GM12878 (cell line): Measurements from ENCODE around the gene HIC1. TPM values are rescaled to one million over a fixed set of nuclear protein-coding genes. Genes with fewer than 3 reads are reported as not detected.

Experiments used
- ATAC-seq: fragments of 200-7000 bp; cut with Tn5 transposase; 3 replicates; pipeline ENCODE4 v1.9.1; 2020; ENCODE audit warnings: mild to moderate bottlenecking, moderate library complexity
- BruUV-seq: library from RNA; stranded (reverse); fragments of 400-500 nt; replicated peaks from 2 replicates; lab custom pipeline; 2021; lab: Mats Ljungman, UMichigan
- CTCF ChIA-PET: fragments of 300-600 bp; sonication (Branson Sonifier 250); formaldehyde crosslinking; extraction: SDS; loops from one replicate; lab custom pipeline; 2021; ENCODE audit warnings: inconsistent platforms; lab: Yijun Ruan, JAX
- POLR2A ChIA-PET: fragments of 350-600 bp; formaldehyde crosslinking; extraction: SDS; loops from one replicate; lab custom pipeline; 2021; ENCODE audit warnings: inconsistent platforms; lab: Charles Lee
- RAD21 ChIA-PET: fragments of 300-600 bp; sonication (Branson Sonifier 250); formaldehyde crosslinking; loops from one replicate; lab custom pipeline; 2023; ENCODE audit warnings: antibody characterized with exemption; ENCODE audit not compliant: unreplicated experiment; lab: Charles Lee
- SMC1A ChIA-PET: fragments of 300-600 bp; sonication (Branson Sonifier 250); formaldehyde crosslinking; loops from one replicate; lab custom pipeline; 2023; ENCODE audit not compliant: unreplicated experiment, uncharacterized antibody; lab: Charles Lee
- DNase-seq: peaks from one replicate; pipeline ENCODE4 v3.0.0-alpha.2; 2011; ENCODE audit warnings: low read depth, low spot score
- FAIRE-seq: peaks from 3 replicates; lab custom pipeline; 2011; peaks lifted over from hg19 to GRCh38; lab: Jason Lieb, UNC
- H2AFZ ChIP-seq: 2 replicates; pipeline ENCODE4 v1.6.0; 2011; ENCODE audit warnings: low read depth, low read length, control low read depth; ENCODE audit not compliant: control insufficient read depth
- H3K27ac ChIP-seq: 2 replicates; pipeline ENCODE4 v1.5.1; 2011; ENCODE audit warnings: control low read depth; ENCODE audit not compliant: control insufficient read depth, insufficient read depth
- H3K27me3 ChIP-seq, 2 experiments: replicated peaks in 1 of 2; 2 replicates each; pipeline versions ENCODE4 v1.6.0 to v1.6.1; 2011; ENCODE audit warnings: low read length in 1 of 2; ENCODE audit not compliant: control insufficient read depth in 2 of 2, insufficient read depth in 2 of 2
- H3K36me3 ChIP-seq, 2 experiments: 2 replicates each; pipeline ENCODE4 v1.5.1; 2011; ENCODE audit warnings: low read length in 1 of 2; ENCODE audit not compliant: control insufficient read depth in 2 of 2, insufficient read depth in 2 of 2
- H3K4me1 ChIP-seq: 2 replicates; pipeline ENCODE4 v1.6.1; 2011; ENCODE audit warnings: mild to moderate bottlenecking, low read length, moderate library complexity, mixed read lengths; ENCODE audit not compliant: control insufficient read depth, insufficient read depth
- H3K4me2 ChIP-seq: 2 replicates; pipeline ENCODE4 v1.6.0; 2011; ENCODE audit warnings: control low read depth; ENCODE audit not compliant: control insufficient read depth, insufficient read depth
- H3K4me3 ChIP-seq: fragments of 200-600 bp; sonication (generic); 2 replicates; pipeline ENCODE4 v1.5.1; 2016
- H3K79me2 ChIP-seq: 2 replicates; pipeline ENCODE4 v1.6.0; 2011; ENCODE audit warnings: low read length; ENCODE audit not compliant: control insufficient read depth, insufficient read depth
- H3K9ac ChIP-seq: 2 replicates; pipeline ENCODE4 v1.8.0; 2011; ENCODE audit warnings: low read length, control low read depth, mixed read lengths; ENCODE audit not compliant: control insufficient read depth, insufficient read depth
- H3K9me3 ChIP-seq: replicated peaks from 3 replicates; pipeline ENCODE4 v1.5.1; 2011; ENCODE audit warnings: mild to moderate bottlenecking, low read length; ENCODE audit not compliant: control insufficient read depth, insufficient read depth
- H4K20me1 ChIP-seq: 2 replicates; pipeline ENCODE4 v1.6.0; 2011; ENCODE audit not compliant: control insufficient read depth, insufficient read depth
- BCL11A ChIP-seq: IDR thresholded peaks from 2 replicates; pipeline ENCODE4 v1.6.1; 2011; ENCODE audit warnings: low read depth, low read length
- BMI1 ChIP-seq: fragments of 450-650 bp; IDR thresholded peaks from 2 replicates; pipeline ENCODE4 v1.6.1; 2016; ENCODE audit warnings: mild to moderate bottlenecking, moderate library complexity, borderline replicate concordance
- E2F8 ChIP-seq: fragments of 450-650 bp; IDR thresholded peaks from 2 replicates; pipeline ENCODE4 v1.6.1; 2018; ENCODE audit warnings: mild to moderate bottlenecking, low read depth, moderate library complexity; ENCODE audit not compliant: partially characterized antibody
- EED ChIP-seq: sonication (generic); IDR thresholded peaks from 2 replicates; pipeline ENCODE4 v1.6.1; 2016; ENCODE audit warnings: antibody characterized with exemption, low read depth
- HCFC1 ChIP-seq: fragments of 150-350 bp; IDR thresholded peaks from 2 replicates; pipeline ENCODE4 v1.6.1; 2014; ENCODE audit warnings: low read length
- IKZF1 ChIP-seq: fragments of 450-650 bp; conservative IDR thresholded peaks from 2 replicates; pipeline ENCODE4 v1.6.1; 2017; ENCODE audit warnings: antibody characterized with exemption, mild to moderate bottlenecking
- IKZF2 ChIP-seq, 2 experiments: fragments of 450-650 bp; IDR thresholded peaks; 2 replicates each; pipeline ENCODE4 v1.6.1; 2017; ENCODE audit warnings: mild to moderate bottlenecking in 2 of 2, moderate library complexity in 2 of 2
- IRF4 ChIP-seq: IDR thresholded peaks from 2 replicates; pipeline ENCODE4 v1.6.1; 2011; ENCODE audit warnings: low read depth, low read length
- POLR2A ChIP-seq: IDR thresholded peaks from 2 replicates; pipeline ENCODE4 v1.6.1; 2011; ENCODE audit warnings: low read depth, mild to moderate bottlenecking, low read length
- RCOR1 ChIP-seq: conservative IDR thresholded peaks from 2 replicates; pipeline ENCODE4 v1.6.1; 2012; ENCODE audit warnings: low read depth, low read length, improper control_type of control experiment
- SKIL ChIP-seq: fragments of 450-650 bp; IDR thresholded peaks from 2 replicates; pipeline ENCODE4 v1.6.1; 2017; ENCODE audit warnings: mild to moderate bottlenecking, low read depth, inconsistent platforms; ENCODE audit not compliant: poor library complexity, severe bottlenecking
- ZBTB40 ChIP-seq: fragments of 450-650 bp; IDR thresholded peaks from 2 replicates; pipeline ENCODE4 v1.6.1; 2016; ENCODE audit warnings: mild to moderate bottlenecking, moderate library complexity, borderline replicate concordance
- WGBS: methylation state at CpG from one replicate; pipeline ENCODE4 v1.1.6; 2016; ENCODE audit warnings: low lambda C conversion rate; ENCODE audit not compliant: insufficient replicate concordance, insufficient coverage; ENCODE audit errors: missing lambda C conversion rate; 5-methylcytosine and 5-hydroxymethylcytosine counted together
- in situ Hi-C: fragments of 300-500 bp; cut with MboI; formaldehyde crosslinking; loops from 9 replicates; pipeline ENCODE4 v1.14.3; 2018; ENCODE audit warnings: mixed read lengths
- intact Hi-C: fragments of 100-400 bp; cut with micrococcal nuclease; formaldehyde crosslinking; loops from one replicate; pipeline ENCODE4 v1.14.2; 2022; ENCODE audit not compliant: unreplicated experiment
- polyA plus RNA-seq, 11 experiments: library from polyadenylated mRNA; depleted of rRNA in 4 of 11; unstranded in 6 of 11; stranded (reverse) in 5 of 11; fragments of >200 nt; fragmentation: Nextera tagmentation in 4 of 11; fragmentation: Illumina TruSeq in 1 of 11; extraction: Ambion mirVana in 4 of 11; extraction: Trizol in 1 of 11; gene quantifications; 1 replicate in 1 of 11; 2 replicates in 10 of 11; pipeline versions ENCODE4 v1.2.1 to v1.2.3, GENCODE V29; 2011 to 2016; ENCODE audit warnings: inconsistent platforms in 2 of 11, missing spikeins in 2 of 11, low read depth in 1 of 11
- total RNA-seq, 4 experiments: library from RNA; depleted of rRNA in 3 of 4; stranded (reverse); fragments of >200 nt in 3 of 4; fragmentation: Illumina TruSeq in 1 of 4; extraction: Trizol in 1 of 4; gene quantifications; 2 replicates each; pipeline versions ENCODE4 v1.2.1 to v1.2.3, GENCODE V29; 2013 to 2021

Gene HIC1
- total and polyA plus RNA-seq, 10 of the 15 experiments (the other 5 are each of a cell fraction or from before 2014, with no cell fraction given), result 0.11 to 61.1 (median 4.9) TPM

- no peak for TF ChIP-seq E2F8
- no peak for TF ChIP-seq IRF4
- TF ChIP-seq RCOR1, result no peak
Observed at GRCh38 chr17:2090210-2090641, 35.3 kb downstream of the HIC1 start (continued).

GRCh38 chr17:2090804-2091534 is 36.1 kb downstream of the HIC1 start:
- intact Hi-C loops, result loop anchor here (5.0 kb wide), 1 partner anchor 34 kb away; the partner anchor contains the start of gene HIC1
- BruUV-seq, result no TSS peak
- ChIA-PET POLR2A (interaction anchor here (0.8 to 10.8 kb wide), 17 partner anchors 9 to 176 kb away, joined by 3 to 148 read pairs (median 6); partner anchors contain the start of gene HIC1), RAD21 (interaction anchor here (0.9 to 10.4 kb wide), 24 partner anchors 9 to 212 kb away, joined by 3 to 160 read pairs (median 8); partner anchors contain the start of gene HIC1), SMC1A (interaction anchor here (0.7 to 7.1 kb wide), 21 partner anchors 12 to 191 kb away, joined by 3 to 107 read pairs (median 19); partner anchors contain the start of gene HIC1), CTCF (interaction anchor here (0.6 to 11.4 kb wide), 18 partner anchors 9 to 236 kb away, joined by 3 to 126 read pairs (median 6); partner anchors contain the start of gene HIC1)
- ATAC-seq (no peak), FAIRE-seq (no peak), DNase-seq (no peak)
- Histone ChIP-seq H3K27me3 (no peaks in the 10 kb centered on the region), H3K79me2 (peaks cover 16% of the 10 kb centered on the region), H3K27ac (peak overlapping the region; percentile 93), H3K4me3 (peak overlapping the region; percentile 63), H2AFZ (no peak overlapping the region), H3K4me2 (peak overlapping the region; percentile 86), H3K9me3 (no peaks in the 10 kb centered on the region), H3K9ac (peak overlapping the region; percentile 68), H3K4me1 (peaks cover 59% of the 10 kb centered on the region), H4K20me1 (no peaks in the 10 kb centered on the region), H3K36me3 (peaks cover 2 to 4% of the 10 kb centered on the region in 2 experiments; a peak in 2 of 4 replicates)
- in situ Hi-C loops, result no loop called here
- 87% methylated on average over 2 of the region's 2 CpGs for WGBS
- TF ChIP-seq EED, result peak; percentile 87
- peak; percentile 17 to 37; a peak in 2 of 4 replicates for TF ChIP-seq IKZF2 (IDR thresholded peaks at IDR 0.05)
- peak; percentile 60; the same call in 1 of the 2 replicates for TF ChIP-seq POLR2A
- TF ChIP-seq BMI1, result no peak
- peak; percentile 74; the same call in 1 of the 2 replicates for TF ChIP-seq ZBTB40
- no peak for TF ChIP-seq HCFC1
- peak; percentile 65; the same call in 1 of the 2 replicates for TF ChIP-seq BCL11A
- peak; percentile 54 for TF ChIP-seq IKZF1
- TF ChIP-seq SKIL, result no peak
